SKM-1 treated with dmso at 0.1 percent for 144 hours (cell line): Measurements from ENCODE around the gene FGF14.

Source experiments
- DNase-seq: peaks from one replicate; lab custom pipeline; 2025; ENCODE audit not compliant: unreplicated experiment; lab: John Stamatoyannopoulos, UW

FGF14 gene

GRCh38 chr13:101828119-101828518 is 573.7 kb downstream of the FGF14 start:
- DNase-seq, result no peak

- DNase-seq, result no peak
These were observed 584.0 kb downstream of the FGF14 start for GRCh38 chr13:101817898-101818297.

DNA sequence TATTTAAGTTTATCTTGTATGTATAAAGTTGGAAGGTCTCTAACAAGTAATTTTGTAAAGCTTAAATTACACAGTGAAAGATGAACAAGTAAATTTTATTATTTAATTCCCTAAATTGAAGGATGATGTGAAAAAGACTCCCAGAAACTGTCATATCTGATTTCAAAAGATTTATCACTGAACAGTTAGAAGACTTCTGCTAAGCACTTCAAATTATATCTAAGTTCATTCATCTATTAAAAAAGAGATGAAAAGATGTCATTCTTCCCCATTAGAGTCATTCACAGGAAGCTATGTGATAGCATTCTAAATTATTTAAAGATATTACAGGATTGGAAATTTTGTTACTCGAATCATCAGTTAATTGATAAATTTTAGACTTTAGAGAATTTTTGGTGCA is 590.0 kb downstream of the FGF14 start:
- DNase-seq, result no peak

DNA sequence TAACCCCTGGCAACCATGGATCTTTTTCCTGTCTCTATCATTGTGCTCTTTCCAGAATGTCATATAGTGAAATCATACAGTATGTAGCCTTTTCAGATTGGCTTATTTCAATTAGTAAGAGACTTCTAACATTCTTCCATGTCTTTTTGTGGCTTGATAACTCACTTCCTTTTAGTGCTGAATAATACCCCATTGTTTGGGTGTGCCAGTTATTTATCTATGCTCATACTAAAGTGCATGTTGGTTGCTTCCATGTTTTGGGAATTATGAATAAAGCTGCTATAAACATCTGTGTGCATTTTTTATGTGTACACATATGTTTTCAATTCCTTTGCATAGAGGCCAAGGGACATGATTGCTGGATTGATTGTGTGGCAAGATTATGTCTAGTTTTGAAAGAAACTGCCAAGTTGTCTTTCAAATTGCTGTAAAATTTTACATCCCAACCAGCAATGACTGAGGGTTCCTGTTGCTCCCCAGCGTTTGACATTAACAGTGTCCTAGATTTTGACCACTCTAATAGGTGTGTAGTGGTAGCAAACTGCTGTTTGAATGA is 590.5 kb downstream of the FGF14 start:
- no peak for DNase-seq

- DNase-seq, result no peak
These were observed 602.7 kb downstream of the FGF14 start for GRCh38 chr13:101799196-101799595.

- DNase-seq, result no peak
These were observed 603.4 kb downstream of the FGF14 start for GRCh38 chr13:101798437-101798836.

DNA sequence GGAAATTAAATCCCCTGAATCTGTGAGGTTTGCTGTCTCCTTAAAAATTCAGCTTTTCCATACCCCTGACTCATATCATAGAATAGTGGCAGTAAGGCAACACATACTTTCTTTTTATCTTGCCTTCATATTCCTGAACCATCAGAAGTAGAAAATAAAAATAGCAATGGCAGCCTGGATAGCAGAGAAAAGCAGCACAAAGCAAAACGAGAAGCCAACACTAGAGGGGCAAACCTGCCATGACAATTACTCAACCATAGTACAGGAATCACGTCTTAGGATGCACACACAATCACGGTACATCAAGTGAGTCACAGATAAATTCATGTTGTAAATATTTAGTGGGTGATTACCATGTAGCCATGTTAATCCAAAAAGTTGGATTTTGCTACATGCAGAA is 606.4 kb downstream of the FGF14 start:
- DNase-seq, result no peak

DNA sequence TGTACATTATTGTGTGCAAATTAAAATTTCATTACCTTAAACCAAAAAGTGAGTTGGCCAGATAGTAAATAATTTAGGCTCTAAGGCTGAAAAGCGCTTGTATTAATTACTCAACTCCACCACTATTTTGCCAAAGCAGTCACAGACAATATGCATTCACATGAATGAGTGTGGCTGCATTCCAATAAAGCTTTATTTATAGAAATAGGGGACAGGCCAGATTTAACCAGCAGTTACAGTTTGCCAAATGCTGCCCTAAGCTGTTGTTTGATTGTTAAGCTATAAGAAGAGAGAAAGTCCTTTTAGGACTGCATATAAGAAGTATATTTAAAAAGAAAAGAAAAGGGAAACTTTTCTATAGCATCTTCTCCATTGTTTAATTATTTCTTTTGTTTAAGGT is 606.8 kb downstream of the FGF14 start:
- no peak for DNase-seq

GRCh38 chr13:101792189-101792588 is 609.7 kb downstream of the FGF14 start:
- no peak for DNase-seq

GRCh38 chr13:101785858-101786257 is 616.0 kb downstream of the FGF14 start:
- DNase-seq, result no peak

GRCh38 chr13:101784313-101784712 is 617.5 kb downstream of the FGF14 start:
- no peak for DNase-seq

GRCh38 chr13:101783554-101783953 is 618.3 kb downstream of the FGF14 start:
- no peak for DNase-seq

- no peak for DNase-seq
These were observed 621.6 kb downstream of the FGF14 start for GRCh38 chr13:101780211-101780610.

DNA sequence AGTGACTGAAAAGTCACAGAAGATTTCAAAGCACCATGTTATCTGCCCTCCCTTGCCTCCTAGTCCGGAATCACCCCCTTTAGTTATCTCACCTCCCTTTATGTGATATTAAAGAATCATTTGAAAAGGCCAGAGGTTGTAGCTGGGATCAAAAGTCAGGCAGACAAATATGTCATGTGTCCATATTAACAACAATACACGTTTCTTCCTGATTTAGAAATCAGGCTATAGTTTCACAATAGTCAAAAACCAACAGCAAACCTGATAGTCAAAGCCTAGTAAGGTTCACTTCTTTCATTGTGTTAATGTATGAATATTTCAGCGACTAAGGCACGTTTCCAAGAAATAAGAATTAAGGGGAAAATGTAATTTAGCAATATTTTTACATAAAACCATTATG is 622.7 kb downstream of the FGF14 start:
- DNase-seq, result no peak

DNA sequence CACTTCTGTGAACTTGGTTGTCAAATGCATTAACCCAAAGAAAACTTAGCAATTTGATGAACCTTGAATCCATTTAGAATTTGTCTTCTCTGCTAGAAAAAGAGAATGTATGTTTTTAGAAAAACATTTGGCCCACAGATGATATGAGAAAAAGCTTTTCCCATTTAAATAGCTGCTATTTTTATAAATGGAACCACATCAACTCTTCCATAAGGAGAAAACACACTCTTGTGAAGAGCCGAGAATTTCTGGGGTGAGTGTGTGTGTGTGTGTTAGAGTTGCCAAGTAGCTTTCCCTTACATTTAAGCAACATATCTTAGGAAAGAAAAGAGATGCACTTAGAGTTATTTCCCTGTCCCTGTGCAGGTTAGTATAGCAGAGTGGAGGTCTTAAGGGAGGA is 626.6 kb downstream of the FGF14 start:
- no peak for DNase-seq

DNA sequence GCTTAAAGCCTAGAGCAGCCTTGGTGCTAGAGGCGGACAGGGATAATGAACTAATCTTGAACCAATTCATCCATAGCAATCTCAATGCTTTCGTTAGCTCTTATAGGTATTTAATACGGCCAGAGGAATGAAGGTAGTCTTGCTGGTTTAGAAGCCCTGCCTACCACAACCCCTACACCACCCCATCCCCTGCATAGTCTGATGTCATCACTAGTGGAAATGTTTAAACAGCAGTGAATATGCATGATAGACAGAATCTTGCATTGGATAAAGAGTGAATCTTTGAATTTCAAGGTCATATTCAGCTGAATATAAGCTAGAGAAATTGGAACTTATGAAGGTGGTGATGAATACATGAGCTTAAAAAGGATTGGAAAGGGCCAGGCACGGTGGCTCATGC is 627.5 kb downstream of the FGF14 start:
- DNase-seq, result no peak

- no peak for DNase-seq
These were observed 628.8 kb downstream of the FGF14 start for GRCh38 chr13:101773062-101773461.

DNA sequence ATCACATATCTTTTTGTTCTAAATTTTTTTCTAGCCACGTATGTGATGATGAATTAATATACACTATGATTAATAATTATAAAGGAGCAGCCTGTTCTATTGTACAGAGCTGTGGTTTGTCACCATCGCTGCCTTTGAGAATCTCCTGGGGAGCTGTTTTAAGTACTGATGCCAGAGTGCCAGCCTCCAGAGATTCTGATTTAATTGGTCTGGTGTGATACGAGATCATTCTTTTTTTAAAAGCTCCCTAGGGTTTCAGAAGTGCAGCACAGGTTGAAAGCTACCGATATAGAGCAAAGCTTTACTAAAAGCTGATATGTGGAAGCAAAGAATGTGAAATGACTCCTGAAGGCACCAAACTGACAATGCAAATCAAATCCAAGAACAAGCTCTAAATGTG is 634.7 kb downstream of the FGF14 start:
- no peak for DNase-seq

DNA sequence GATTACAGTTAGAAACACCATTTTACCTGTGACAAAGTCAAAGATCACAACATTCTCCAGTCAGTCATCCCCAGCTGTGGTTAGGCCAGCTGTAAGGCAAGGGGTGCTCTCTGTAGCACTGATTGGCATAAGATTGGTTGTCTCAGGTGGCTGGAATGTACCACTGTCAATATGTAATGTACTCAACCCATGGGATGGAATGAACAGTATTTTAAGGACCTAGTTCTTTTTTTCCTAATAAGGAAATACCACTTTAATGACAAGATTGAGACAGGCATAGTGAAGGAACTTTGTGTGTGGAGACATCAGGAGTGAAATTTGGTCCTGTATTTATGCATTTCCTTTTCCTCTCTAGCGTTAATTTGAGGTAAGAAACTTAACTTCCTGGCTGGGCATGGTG is 638.7 kb downstream of the FGF14 start:
- DNase-seq, result no peak

- peak; percentile 38 for DNase-seq
These were observed 644.3 kb downstream of the FGF14 start for GRCh38 chr13:101757446-101758039.

DNA sequence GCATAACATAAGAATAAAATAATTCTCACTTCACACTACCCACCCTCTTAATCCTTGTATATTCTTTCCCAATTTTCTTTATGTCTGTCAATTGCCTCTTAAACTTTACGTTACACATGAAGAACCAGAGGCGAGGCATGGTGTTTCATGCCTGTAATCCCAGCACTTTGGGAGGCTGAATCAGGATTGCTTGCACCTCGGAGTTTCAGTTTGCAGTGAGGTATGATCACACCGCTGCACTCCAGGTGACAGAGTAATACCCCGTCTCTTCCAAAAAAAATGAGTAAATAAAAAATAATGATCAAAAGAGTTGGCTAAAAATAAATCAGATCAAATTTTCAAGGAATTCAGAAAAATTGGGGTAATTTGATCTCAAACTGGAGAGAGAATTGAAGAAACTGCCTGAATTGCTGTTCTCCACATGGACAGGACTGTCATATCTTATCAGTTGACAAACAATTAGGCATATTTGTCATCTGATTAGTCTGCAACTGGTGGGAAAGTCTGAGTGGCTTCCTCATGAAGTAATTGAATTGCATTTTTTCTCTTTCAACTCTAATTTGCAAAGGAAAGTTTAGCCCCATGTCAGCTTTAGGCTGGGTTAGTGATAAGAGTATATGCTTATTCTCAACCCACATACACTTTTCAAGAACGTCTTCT is 646.5 kb downstream of the FGF14 start:
- DNase-seq, result no peak

GRCh38 chr13:101752432-101752831 is 649.4 kb downstream of the FGF14 start:
- DNase-seq, result no peak

GRCh38 chr13:101751488-101751887 is 650.4 kb downstream of the FGF14 start:
- DNase-seq, result no peak
